Cardiac muscle cell (in vitro differentiated cells and primary cell): Measurements from ENCODE around the gene NUDT14. TPM values are rescaled to one million over a fixed set of nuclear protein-coding genes. Genes with fewer than 3 reads are reported as not detected.

ENCODE experiments used
- DNase-seq, 2 donors: peaks; one replicate each; pipeline versions ENCODE4 v3.0.0 to v3.0.0-alpha.2; 2010 to 2017; ENCODE audit warnings: low read depth in 1 of 2, low spot score in 1 of 2
- H3K27ac ChIP-seq: fragments of 200-600 bp; sonication (generic); 2 replicates; pipeline ENCODE4 v1.5.1; 2016
- H3K27me3 ChIP-seq: fragments of 200-600 bp; sonication (generic); 2 replicates; pipeline ENCODE4 v1.6.0; 2016; ENCODE audit warnings: control low read depth
- H3K36me3 ChIP-seq: fragments of 200-600 bp; sonication (generic); 2 replicates; pipeline ENCODE4 v1.5.1; 2016; ENCODE audit warnings: control low read depth
- H3K4me1 ChIP-seq: fragments of 200-600 bp; sonication (generic); 2 replicates; pipeline ENCODE4 v1.8.1; 2017; ENCODE audit warnings: low read depth, mild to moderate bottlenecking, mixed run types
- H3K4me3 ChIP-seq: fragments of 200-600 bp; sonication (generic); 2 replicates; pipeline ENCODE4 v1.5.1; 2016; ENCODE audit warnings: mild to moderate bottlenecking
- H3K9me3 ChIP-seq: fragments of 200-600 bp; sonication (generic); 2 replicates; pipeline ENCODE4 v1.5.1; 2017; ENCODE audit warnings: low read depth, mild to moderate bottlenecking, control low read depth
- CTCF ChIP-seq: IDR thresholded peaks from 2 replicates; pipeline ENCODE4 v1.5.1; 2012; ENCODE audit warnings: low read depth, mild to moderate bottlenecking, low read length
- polyA plus RNA-seq: library from polyadenylated mRNA; unstranded; fragments of >200 nt; fragmentation: Nextera tagmentation; extraction: Ambion mirVana; gene quantifications from 2 replicates; pipeline ENCODE4 v1.2.1, GENCODE V29; 2016
- total RNA-seq: library from RNA; depleted of rRNA; stranded (reverse); fragments of >200 nt; gene quantifications from 2 replicates; pipeline ENCODE4 v1.2.3, GENCODE V29; 2016

The NUDT14 gene
- total and polyA plus RNA-seq, 2 experiments from 2014 or later, result 41.3 to 64.3 TPM

- Histone ChIP-seq H3K9me3 (no peaks in the 10 kb centered on the region), H3K27ac (peak overlapping the region; percentile 26), H3K36me3 (no peaks in the 10 kb centered on the region), H3K4me1 (peaks cover 21% of the 10 kb centered on the region), H3K27me3 (peaks cover 2% of the 10 kb centered on the region), H3K4me3 (no peak overlapping the region)
- DNase-seq, result peak in 1 of 2 donors; percentile 64
- no peak for TF ChIP-seq CTCF
These were observed 10.0 kb downstream of the NUDT14 start for GRCh38 chr14:105171004-105171673.

GRCh38 chr14:105169776-105170655 is 11.1 kb downstream of the NUDT14 start:
- DNase-seq, result no peak

GRCh38 chr14:105168979-105169507 is 12.1 kb downstream of the NUDT14 start:
- no peaks in the 10 kb centered on the region for H3K9me3 ChIP-seq
- peaks cover 21% of the 10 kb centered on the region for H3K4me1 ChIP-seq
- H3K4me3 ChIP-seq, result peak overlapping the region; percentile 24
- H3K27me3 ChIP-seq, result peaks cover 7% of the 10 kb centered on the region
- DNase-seq, result peak; percentile 14 to 63
- TF ChIP-seq CTCF, result peak; percentile 51
- no peaks in the 10 kb centered on the region for H3K36me3 ChIP-seq
- no peak overlapping the region for H3K27ac ChIP-seq

More at GRCh38 chr14:105169776-105170655, 11.1 kb downstream of the NUDT14 start:
- Histone ChIP-seq H3K27ac (no peak overlapping the region), H3K4me1 (peaks cover 21% of the 10 kb centered on the region), H3K36me3 (no peaks in the 10 kb centered on the region), H3K27me3 (peaks cover 7% of the 10 kb centered on the region), H3K4me3 (no peak overlapping the region), H3K9me3 (no peaks in the 10 kb centered on the region)
- no peak for TF ChIP-seq CTCF

GRCh38 chr14:105168496-105168978 is 12.6 kb downstream of the NUDT14 start, which contains the start of gene JAG2:
TSS of gene JAG2 (minus strand) at chr14:105168776. CDS start at chr14:105168420, 356 bp downstream.
- peaks cover 21% of the 10 kb centered on the region for H3K4me1 ChIP-seq
- peak within 1 kb of the TSS; percentile 41 for H3K4me3 ChIP-seq
- no peak within 1 kb of the TSS for H3K27ac ChIP-seq
- H3K36me3 ChIP-seq, result no peaks in the 10 kb centered on the region
- peaks cover 7% of the 10 kb centered on the region for H3K27me3 ChIP-seq
- peak; percentile 24 to 78 for DNase-seq
- TF ChIP-seq CTCF, result no peak
- H3K9me3 ChIP-seq, result no peaks in the 10 kb centered on the region

GRCh38 chr14:105168093-105168420 is 13.1 kb downstream of the NUDT14 start:
- peak overlapping the region; percentile 41 for H3K4me3 ChIP-seq
- no peak for TF ChIP-seq CTCF
- peaks cover 21% of the 10 kb centered on the region for H3K4me1 ChIP-seq
- H3K9me3 ChIP-seq, result no peaks in the 10 kb centered on the region
- no peak for DNase-seq
- no peak overlapping the region for H3K27ac ChIP-seq
- H3K36me3 ChIP-seq, result no peaks in the 10 kb centered on the region
- H3K27me3 ChIP-seq, result peaks cover 7% of the 10 kb centered on the region
